ELR (cell line): ENCODE data around the gene SMURF2.
"Not testable (repeated sequence)": the region's sequence is repeated elsewhere in the genome, so short reads cannot be mapped to it uniquely, and the experiment has no call there.

ENCODE experiments used
- DNase-seq: peaks from one replicate; pipeline ENCODE4 v3.0.0-alpha.2; 2015; ENCODE audit warnings: low read depth

Gene SMURF2

DNA sequence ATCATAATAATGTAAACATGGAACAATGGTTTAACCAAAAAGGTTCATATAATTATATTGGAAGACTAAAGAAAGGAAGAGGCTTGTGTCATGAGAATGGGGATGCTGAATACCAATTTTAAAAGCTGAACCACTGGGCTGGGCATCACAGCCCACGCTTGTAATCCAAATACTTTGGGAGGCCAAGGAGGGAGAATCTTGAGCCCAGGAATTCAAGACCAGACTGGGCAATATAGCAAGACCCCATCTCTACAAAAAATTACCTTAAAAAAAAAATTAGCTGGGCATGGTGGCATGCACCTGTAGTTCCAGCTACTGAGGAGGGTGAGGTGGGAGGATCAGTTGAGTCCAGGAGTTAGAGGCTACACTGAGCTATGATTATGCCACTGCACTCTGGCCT, 65.1 kb downstream of the SMURF2 start:
- DNase-seq: no peak

DNA sequence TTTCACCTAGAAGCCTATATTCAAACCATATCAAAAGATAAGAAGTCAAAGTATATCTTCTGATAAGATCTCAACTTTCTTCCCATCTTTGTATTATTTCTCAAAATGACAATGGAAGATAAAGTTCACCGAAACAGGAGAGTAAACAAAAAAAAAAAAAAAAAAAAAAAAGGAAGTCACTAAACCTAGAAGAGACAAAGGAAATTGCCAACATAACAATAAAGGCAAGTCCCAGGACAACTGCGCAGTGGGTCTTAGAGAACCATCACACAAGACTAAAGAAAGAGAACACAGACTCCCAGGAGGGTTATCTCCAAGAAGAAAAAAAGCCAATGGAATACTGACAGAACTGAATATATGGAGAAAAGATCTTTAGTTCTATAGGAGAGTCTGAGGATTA, 65.7 kb downstream of the SMURF2 start:
- DNase-seq: no peak

DNA sequence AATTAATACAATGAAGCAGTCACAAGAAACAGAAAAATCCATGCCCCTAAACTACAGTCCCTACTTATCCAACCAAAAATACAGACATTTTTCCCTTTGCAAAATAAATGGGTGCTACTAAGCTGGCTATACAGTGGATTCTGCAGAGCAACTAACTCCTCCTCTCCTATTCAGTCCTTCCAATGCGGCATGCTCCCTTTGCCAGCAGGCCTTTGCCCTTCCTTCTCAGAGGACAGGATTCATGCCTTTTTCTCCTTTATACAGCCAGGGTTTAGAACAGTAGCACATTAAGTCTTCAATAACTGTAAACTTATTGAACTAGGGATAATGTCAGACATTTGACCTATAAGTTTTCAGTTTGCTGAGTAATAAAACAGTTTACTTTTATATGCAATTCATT, 70.2 kb downstream of the SMURF2 start:
- no peak for DNase-seq

DNA sequence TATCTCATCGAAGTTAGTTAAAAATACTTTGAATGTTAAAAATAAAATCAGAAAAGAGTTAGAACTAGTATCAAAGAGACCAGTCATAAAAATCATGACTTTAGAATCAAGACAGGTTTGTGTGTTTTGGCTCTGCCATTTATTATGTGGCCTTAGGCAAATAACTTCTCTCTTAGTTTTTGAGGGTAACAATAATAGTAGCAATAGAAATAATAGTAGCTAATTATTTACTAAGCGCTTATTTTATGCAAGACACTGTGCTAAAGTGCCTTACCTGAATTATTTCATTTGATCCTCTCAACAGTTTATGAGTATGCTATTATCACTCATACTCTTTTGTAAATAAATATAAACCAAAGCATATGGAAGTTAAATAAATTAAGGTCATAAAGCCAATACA, 77.0 kb downstream of the SMURF2 start:
- DNase-seq: no peak

DNA sequence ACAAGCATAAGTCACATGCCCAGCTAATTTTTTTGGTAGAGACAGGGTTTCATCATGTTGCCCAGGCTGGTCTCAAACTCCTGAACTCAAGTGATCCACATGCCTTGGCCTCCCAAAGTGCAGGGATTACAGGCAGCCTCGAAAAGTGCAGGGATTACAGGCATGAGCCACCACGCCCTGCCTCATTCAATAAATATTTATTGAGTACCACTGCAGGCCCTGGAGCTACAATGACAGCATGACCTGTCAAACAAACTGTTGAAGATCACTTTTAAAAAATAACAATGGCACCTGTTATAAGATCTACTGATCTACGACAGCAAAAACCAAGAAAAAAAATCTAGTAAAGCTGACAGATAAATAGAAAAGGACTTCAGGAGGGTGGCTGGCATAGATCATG, 79.1 kb downstream of the SMURF2 start:
- no peak for DNase-seq

DNA sequence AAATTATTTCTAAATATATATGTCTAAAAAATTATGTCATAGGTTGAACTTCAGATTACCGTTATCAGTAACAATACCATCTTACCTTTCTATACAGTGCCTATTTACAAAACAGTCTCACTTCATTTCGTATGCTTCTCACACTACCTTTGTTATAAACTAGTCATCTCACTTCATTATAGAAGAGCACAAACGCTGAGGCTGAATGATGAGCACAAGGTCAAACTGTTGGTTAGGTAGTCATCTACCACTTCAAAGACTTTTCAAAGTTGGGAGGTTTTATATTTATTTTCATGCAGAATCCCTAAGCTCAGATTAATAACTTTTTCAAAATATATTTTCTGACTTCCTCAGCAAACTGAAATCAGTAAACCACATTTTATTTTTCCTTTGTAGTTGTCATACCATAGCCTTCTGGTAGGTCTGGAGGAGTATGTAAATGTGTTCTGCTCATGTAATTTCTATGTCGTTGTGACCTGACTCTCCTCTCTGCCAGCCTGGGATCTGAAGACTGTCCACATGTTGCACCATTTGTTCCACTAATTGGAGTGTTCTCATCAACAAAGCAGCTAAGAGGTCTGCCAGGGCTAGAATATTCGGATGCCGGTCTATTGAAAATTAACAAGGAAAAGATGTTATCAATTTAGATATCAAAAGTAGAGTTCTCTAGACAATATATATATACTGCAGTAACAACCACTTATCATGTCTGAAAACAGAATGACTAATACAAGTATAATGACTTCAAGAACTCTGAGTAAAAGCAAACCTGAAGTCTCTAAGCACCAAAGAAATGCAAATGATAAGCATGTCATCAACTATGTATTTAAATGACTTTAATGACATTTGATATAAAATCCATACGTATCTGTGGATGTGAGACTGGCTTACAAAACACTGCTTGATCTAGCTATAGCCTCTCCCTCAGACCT, 81.5 kb downstream of the SMURF2 start:
- DNase-seq: no peak

DNA sequence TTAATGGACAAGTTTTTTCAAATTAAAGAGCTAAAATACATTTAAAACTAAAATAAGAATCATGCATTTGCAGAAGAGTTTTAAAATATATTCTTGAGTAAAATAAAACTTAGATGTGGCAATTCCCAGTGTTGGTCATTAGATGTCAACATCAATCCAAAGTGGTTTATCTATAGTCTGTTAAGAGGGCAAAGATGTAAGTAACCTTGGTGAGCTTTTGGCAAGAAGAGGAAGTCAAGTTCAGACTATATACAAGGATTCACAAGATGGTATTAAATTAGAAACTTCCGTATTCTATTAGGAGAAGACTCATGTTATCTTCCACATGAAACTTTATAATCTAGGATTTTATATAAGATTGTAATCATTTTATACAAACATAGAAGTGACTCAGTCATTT, 82.2 kb downstream of the SMURF2 start:
- no peak for DNase-seq

DNA sequence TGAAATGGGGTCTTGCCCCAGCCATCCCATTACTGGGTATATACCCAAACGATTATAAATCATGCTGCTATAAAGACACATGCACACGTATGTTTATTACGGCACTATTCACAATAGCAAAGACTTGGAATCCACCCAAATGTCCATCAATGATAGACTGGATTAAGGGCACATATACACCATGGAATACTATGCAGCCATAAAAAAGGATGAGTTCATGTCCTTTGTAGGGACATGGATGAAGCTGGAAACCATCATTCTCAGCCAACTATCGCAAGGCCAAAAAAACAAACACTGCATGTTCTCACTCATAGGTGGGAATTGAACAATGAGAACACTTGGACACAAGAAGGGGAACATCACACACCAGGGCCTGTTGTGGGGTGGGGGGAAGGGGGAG, 85.1 kb downstream of the SMURF2 start:
- not testable (repeated sequence) for DNase-seq

DNA sequence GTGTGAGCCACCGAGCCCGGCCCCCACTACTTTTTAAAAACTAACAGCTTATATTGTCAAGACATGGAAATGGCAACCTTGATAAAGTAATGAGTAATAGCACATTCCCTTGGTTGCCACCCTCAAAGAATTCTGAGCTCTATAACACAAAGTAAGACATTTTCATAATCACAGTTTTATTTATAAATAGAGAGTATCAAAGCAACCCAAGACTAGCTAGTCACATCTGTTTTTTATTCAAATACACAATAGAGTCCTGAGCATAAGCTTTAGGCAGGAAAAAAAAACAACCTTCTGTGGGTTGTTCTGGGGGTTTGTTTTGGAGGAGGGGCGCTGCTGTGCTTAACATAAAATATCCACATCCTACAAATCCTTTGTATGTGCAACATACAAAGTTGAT, 86.7 kb downstream of the SMURF2 start:
- DNase-seq: peak; percentile 33

DNA sequence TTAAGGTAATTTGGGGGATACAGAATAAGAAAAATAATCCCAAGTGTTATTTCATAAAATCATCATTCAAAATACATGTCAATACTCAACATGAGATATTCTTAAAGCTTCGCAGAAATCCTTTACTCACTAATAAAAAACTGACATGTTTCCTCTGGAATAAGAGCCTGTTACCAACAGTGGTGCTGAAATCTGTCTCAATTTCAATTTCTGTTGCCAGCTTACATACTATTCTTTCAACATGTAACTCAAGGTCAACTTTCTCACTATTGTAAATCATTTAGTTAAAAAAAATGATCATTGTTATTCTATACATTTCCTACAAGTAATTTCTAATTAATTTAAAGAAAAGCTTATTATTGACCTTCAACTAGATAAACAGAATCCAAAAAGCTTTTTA, 87.5 kb downstream of the SMURF2 start:
- no peak for DNase-seq

DNA sequence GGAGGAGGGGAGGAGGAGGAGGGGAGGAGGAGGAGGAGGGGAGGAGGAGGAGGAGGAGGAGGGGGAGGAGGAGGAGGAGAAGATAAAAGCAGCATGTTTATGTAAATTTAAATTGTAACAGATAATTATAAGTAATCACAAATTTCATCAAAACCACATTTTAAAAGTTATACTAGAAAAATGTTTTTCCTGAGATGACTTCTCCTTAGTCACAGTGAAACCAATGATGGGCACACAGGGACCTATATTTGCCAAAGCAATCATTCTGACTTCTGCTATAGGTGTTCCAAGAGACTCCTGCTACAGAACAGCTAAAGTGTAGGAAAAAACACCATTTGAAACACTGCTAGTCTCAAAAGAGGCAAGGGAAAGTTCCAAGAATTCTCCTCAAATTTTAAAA, 88.9 kb downstream of the SMURF2 start:
- peak; percentile 56 for DNase-seq

DNA sequence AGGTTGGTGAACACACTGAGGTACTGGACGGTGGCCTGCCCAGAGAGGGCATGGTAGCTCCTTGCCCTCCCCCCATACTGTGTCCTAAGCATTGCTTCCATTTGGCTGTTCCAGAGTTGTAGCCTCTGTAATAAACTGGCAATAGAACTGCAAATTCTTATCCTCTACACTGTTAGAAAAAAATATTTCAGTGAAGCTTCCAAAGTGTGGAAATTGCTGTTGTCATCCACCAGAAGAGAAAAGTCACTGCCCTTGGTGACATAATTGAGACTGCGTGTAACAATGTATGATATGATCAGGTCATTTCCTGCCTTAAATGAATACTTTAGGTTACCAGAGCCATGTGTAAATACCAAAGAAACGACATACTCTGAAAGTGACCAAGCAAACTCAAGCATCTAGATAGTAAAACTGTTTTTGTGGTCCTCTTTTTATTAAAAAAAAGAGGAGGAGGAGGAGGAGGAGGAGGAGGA, 89.4 kb downstream of the SMURF2 start:
- peak; percentile 67 for DNase-seq

DNA sequence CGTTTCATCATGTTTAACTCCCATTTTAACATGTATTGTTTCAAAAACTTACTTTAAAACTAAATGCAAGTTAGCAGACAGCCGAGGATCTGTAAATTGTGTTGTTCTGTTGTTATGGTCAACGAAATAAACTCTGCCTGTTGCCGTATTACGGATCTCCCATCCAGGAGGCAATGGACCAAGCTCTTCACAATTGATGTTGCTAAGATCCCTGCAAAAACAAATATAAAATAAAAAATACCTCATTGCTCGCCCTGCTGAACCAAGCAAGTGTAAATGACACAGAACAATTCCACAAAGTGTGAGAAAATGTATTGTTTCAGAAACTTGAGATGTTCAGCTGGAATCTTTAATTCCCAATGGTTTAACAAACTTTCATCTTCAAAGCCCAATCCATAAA, 90.4 kb downstream of the SMURF2 start:
- no peak for DNase-seq

DNA sequence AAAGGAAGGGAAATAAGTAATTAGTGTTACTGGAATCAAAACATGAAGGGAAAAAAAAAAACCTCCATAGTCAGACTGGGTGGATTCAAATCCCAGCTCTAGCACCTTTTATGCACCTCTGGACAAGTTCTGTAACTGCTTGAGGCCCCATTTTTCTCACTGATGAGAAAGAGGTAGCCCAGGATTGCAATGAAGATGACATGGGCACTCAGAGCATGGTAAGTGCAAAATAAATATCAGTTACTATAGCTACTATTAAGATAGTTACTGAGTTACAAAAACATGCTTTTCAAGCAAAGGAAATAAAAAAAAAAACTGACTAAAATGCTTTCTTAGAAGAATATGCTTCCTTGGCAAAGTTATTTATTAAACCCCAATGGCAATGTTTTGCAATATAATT, 96.5 kb downstream of the SMURF2 start:
- DNase-seq: no peak

DNA sequence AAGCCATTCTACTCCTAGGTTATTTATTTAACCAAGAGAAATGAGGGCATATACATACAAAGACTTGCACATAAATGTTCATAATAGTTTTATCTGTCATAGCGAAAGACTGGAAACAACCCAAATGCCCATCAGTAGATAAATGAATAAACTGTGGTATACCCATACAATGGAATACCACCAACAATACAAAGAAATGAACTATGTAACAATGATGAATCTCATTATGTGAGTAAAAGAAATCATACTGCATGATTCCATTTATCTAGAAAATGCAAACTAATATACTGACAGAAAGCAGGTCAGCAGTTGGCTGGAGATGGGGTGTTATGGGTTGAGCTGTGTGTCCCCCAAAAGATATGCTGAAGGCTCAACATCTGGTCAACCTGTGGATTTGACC, 98.0 kb downstream of the SMURF2 start:
- no peak for DNase-seq

DNA sequence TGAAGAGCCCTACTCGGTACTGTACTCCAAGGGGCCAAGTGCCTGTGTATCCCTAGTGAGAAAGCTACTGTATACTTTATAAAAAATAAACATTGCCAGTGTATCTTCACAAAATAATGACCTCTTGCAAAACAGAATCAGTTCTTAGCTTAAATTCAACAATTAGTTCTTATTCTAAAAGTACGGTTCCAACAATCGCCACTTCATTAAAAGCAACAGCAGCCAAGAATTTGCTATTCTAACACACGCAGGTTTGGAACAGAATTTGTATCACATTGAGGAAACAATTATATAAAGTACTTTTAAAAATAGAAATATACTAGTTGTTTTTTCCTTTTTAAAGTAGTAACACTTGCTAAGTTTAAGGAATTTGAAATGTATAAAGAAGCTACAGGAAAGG, 106.8 kb downstream of the SMURF2 start:
- no peak for DNase-seq

DNA sequence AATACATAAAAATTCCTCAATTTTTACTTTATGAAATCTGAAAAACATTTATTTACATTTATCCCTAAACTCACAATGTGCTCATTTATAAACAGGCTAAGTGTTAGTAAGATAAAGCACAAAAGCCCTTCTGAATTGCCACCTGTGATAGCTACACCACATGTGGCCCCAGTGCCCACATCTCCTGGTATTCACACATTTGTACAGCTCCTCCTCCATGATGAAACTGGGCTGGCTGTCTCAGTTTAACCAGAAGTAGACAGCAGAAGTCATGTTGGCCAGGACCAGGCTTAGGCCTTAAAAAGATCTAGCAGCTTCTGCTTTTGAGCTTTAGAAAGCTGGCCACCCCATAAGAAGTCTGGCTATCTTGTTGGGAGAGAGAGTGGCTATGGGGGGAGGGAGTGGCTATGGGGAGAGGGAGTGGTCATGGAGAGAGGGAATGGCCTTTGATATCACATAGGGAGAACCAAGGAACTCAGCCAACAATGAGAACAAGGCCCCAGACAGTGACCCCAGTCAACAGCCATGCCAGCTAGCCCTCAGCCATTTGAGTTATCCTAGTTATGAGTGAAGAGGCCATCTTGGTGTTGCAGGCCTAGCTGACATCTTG, 108.0 kb downstream of the SMURF2 start:
- no peak for DNase-seq

DNA sequence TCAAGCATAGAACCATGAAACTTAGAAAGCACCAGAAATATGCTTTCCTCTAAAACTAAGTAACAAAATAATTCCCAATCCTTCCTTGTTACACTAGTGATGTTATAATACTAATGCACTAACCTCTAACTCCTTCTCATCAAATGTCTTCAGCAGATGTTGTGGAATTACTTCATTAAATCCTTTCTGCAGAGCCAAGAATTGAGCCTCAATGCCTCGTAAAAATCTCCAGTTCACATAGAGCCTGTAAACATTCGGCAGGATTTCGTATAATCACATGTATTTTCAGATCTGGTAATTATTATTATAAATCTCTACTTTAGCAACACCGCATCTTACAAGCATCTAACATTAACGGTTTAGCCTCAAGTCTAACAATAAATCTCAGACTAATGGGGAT, 110.6 kb downstream of the SMURF2 start:
- no peak for DNase-seq

DNA sequence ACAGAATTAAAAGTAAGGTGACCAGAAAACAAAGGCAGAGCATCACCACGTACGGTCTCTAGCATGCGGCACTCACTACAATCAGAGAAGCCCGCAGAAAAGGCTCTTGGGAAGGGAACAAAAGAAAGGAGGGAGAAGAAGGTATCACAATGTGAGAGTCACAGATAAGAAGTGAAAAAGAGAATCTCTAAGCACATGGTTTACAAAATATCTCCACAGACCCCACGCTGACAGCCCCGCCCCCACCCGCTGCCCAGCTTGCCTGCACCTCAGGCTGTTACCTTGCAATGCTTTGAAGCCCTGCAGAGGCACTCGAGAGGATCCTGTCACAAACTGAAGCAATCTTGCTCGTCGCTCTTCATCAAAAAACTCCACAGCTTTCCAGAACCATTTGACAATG, 114.8 kb downstream of the SMURF2 start:
- no peak for DNase-seq

DNA sequence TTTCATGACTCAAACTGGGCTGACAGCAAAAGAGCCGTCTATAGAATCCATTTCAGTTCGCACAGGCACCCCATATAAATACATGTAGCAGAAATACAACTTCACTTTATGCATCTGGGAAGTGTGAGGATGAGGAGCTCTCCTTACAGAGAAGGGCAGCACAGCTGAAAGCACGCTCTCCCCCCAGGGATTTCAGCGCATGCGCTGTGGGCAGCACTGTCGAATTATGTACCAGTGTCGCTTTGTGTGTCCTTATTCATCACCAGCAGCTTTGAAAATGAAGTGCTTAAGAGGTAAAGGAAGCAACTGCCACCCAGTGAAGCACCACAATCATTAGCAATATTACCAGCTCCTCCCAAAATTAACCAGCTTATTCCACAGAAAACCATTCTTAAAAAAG, 115.4 kb downstream of the SMURF2 start:
- no peak for DNase-seq

DNA sequence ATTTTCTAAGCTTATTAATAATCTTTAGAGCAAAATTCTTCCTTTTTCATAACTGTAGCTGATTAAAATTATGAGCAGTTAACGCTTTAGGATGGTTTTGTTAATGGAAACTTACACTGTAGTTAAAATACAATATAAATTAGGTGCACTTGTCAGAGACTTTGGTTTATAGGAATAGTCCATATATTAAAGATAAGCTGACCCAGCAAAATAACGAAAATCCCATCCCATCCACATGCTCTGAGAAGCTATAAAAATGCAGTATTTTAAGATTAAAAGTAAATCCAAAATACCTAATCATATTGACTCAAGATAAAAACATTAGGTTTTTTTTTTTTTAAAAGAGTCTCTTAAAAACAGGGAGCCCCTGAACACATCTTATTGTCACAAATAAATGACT, 117.4 kb downstream of the SMURF2 start:
- DNase-seq: no peak

DNA sequence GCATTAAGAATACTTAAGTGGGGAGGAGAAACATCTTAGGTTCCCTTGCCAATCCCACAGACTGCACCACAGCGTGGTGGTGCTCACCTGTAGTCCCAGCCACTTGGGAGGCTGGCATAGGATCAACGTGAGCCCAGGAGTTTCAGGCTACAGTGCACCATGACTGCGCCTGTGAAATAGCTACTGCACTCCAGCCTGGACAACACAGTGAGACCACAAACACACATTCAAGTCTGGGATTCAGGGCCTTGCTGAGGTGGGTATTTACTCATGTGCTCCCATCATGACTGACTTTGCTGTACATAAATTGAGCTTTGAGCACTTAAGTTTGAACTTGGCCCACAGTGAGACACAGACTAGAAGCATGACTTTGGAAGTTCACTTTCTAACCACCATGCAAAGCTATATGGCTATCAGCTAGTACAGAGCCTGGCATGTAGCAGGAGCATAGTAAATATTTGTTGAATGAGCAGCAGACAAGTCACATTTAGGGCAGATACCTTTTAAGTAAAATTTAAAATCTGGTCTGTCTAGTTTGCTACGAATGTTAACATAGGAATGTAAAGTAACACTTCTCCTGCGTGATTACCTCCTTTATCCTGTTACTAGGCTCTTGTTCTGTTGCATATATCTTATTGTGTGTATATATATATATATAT, 121.9 kb downstream of the SMURF2 start:
- no peak for DNase-seq

DNA sequence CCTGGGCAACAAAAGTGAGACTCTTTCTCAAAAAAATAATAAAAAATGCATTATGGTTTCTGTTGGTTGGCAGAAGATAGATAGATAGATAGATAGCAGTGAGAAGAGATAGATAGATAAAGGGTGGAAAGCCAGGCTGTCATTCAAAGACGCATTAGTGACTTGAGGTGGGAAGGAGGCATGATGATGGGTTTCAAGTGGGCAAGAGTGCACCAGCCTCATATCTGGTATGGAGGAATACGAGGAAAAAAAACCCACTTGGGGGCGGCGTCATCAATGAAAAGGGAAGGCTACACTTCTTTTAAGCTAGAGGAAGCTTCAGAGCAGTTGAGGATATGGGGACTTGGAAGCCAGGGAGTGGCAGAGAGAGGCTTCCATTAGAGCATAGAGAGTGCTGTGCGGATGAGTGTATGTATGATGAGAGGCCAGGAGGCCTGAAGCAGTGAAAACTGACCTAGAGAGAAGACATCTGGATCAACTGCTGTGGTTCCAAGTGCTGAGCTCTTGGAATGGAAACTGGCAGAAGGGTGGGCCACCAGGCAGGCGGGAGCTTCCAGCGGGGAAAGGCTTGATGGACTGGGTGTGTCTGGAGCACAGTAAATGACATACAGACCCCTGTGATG, 123.5 kb downstream of the SMURF2 start:
- no peak for DNase-seq
